ENCODE measurements around the gene ASXL2. TPM values are rescaled to one million over a fixed set of nuclear protein-coding genes. Genes with fewer than 3 reads are reported as not detected.
"Not testable (repeated sequence)": the region's sequence is repeated elsewhere in the genome, so short reads cannot be mapped to it uniquely, and the experiment has no call there.

Gene ASXL2
- total RNA-seq, 1 donor from 2014 or later: 21.4 TPM

- no peak for ATAC-seq
Measured at GRCh38 chr2:25887624-25888242, 9.4 kb upstream of the ASXL2 start.

DNA sequence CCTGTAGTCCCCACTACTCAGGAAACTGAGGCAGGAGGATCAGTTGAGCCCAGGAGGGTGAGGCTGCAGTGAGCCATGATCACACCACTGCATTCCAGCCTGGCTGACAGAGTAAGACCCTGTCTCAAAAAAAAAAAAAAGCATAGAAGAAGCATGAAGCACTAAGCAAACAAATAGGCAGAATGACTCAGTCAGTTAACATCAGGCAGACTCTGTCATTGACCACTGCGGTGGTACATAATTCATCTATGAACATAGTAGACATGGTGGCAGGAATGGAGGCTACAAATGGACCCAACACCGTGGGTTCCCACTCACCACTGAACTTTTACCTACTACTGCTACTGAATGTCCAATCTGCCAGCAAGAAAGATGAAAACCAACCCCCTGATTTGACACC lies 7.6 kb upstream of the ASXL2 start:
- no peak for ATAC-seq

GRCh38 chr2:25881764-25882163 lies 3.5 kb upstream of the ASXL2 start:
- ATAC-seq: no peak

GRCh38 chr2:25879133-25879730 lies 945 bp upstream of the ASXL2 start:
- no peak for ATAC-seq

DNA sequence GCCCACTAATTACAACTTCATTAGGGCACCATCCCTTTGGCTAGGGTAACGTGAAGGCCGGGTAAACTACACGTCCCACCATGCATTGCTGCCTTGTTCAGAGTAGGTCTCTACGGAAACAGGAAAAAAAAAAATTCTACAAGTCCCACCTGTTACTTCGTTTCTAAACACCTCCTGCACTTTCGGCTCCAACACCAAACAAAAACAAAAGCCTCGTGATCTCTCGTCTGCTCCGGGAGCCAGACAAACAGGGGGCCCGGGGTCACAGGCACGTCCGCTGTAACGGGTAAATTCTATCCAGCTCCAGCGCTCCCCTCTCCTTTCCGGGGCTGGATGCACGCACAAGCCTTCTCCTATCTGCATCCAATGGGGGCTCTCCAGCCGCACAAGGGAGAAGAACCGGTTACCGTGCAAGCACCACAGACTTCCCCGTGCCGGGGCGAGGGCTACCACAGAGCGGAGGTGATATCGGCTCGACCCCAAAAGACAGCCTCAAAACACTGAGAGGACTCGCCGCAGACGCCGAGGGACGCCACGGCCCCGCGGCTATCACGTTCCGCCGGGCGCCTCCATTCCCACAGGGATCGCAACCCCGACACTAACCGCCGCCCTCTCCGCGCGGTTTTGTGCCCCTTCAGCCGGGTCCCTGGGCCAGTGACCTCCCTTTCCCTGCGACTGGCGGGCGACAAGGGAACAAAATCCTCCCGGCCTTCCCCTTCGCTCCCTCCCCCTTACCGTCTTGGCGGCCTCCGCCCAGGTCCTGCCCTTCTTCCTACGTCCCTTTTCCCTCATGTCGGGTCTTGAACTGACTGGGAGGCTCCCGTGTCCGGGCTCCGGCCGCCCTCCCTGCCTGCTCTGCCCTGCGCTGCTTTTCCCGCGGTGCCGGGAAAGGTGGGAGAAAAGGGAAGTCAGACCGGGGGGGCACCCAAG lies 591 bp downstream of the ASXL2 start:
- peak; percentile 55 for ATAC-seq

- no peak for ATAC-seq
Measured at GRCh38 chr2:25872134-25872533, 6.2 kb downstream of the ASXL2 start.

- ATAC-seq: no peak
Measured at GRCh38 chr2:25867396-25868003, 10.8 kb downstream of the ASXL2 start.

- ATAC-seq: no peak
Measured at GRCh38 chr2:25856377-25856776, 21.9 kb downstream of the ASXL2 start.

- no peak for ATAC-seq
Measured at GRCh38 chr2:25855065-25855464, 23.2 kb downstream of the ASXL2 start.

DNA sequence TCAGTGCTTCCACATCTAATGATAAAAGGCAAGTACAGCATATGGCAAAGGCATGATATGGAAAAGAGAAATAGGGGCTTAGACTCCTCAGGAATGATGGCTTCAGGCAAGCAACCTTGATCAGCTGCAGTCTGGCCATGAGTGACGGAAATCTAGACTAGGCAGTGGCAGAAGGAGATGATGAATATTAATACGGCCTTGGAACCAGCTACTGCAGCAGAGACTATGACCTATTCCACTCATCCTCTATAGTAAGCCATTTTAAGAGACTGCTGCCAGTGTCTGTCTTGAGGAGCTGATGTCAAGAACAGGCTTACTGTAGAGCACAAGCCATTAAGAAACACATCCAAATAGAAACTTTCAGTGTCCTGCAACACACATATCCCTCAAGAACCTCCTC lies 23.7 kb downstream of the ASXL2 start:
- no peak for ATAC-seq

GRCh38 chr2:25853038-25853638 lies 25.1 kb downstream of the ASXL2 start:
- no peak for ATAC-seq

DNA sequence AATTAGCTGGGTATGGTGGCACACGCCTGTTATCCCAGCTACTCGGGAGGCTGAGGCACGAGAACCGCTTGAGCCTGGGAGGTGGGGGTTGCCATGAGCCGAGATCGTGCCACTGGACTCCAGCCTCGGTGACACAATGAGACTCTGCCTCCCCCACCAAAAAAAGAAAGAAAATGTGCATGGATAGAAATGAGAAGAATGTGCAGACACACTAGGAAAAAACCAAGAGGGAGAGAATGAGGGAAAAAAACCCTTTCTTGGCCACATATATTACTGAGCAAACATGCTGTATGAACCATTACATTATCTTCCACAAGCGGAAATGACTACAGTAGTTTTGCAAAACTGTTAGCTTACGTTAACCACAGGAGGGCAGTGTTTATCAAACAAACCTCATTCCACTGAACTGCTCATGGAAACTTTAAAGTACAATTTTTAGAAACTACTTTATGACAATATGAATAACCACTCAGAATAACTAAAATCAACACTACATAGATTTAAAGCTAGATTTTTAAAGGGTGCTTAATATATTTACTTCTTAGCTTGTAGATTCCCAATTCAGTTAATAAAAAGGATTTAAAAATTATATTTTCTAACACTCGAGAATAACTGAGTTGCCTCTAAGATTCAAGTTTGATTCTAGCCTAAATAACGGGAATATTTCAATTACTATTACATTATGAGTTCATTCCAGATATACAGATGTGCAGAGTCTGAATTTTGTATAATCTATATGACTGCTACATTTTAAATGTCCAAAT lies 26.4 kb downstream of the ASXL2 start:
- ATAC-seq: peak; percentile 88

DNA sequence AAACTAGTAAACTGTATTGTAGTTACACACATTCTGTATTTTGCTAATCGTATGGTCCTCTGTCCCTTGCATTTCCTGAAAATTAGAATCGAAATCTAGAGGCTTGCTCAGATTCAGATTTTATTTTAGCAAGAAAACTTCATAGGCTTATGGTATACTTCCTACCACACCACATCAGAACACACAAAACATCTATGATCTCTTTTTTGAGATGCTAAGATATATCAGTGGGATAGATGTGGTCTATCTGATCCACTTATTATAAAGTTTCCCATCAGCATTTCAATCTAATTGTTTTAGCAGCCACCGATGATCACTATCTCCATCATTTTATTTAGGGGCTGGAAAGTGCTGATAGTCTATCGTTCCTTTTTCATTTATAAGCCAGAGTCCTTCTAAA lies 27.9 kb downstream of the ASXL2 start:
- ATAC-seq: not testable (repeated sequence)

- not testable (repeated sequence) for ATAC-seq
Measured at GRCh38 chr2:25849350-25849749, 28.9 kb downstream of the ASXL2 start.

DNA sequence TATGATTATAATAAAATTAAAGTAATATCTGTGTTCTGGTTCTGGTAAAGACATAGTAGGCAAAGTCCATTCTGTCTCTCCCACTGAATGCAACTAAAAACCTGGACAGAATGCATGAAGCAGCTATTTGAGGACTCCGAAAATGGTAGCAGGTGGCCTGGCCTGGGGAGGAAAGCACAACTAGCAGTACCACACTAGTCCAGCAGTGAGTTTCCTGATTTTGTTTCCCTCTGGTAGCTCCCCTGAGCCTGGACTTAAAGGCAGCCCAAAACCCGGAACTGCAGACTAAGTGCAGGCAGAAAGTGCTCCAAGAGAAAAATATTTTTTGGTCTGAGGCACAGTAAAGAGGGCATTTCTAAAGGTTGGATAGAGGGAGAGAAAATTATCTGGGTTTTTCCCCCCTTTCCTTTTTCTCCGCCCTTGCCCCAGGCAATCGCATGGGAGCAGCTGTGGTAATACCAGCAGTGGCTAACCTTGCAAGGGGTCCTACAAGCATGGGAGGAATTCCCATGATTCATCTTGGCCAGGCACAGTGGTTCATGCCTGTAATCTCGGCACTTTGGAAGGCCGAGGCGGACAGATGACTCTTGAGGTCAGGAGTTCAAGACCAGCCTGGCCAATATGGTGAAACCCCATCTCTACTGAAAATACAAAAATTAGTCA lies 32.3 kb downstream of the ASXL2 start:
- no peak for ATAC-seq

GRCh38 chr2:25844089-25844488 lies 34.2 kb downstream of the ASXL2 start:
- no peak for ATAC-seq

DNA sequence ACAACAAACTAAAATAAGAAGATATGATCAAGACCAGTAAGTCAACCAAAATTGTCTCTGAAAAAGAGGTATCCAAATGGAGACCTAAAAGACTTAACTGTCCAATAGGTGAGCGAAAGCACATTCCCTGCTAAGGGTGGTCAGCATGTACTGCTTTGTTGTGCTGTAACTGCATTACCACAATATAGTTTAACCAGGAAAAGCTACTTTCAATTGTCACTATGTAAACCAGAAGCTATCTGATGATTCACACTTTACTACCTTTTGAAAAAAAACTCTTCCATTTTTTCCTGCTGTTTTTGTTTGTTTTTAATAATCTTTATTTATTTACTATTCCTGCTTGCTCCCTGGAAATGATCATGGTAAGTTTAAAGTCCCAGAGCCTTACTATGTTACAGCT lies 36.1 kb downstream of the ASXL2 start:
- no peak for ATAC-seq

GRCh38 chr2:25838152-25838756 lies 40.0 kb downstream of the ASXL2 start:
- ATAC-seq: no peak

DNA sequence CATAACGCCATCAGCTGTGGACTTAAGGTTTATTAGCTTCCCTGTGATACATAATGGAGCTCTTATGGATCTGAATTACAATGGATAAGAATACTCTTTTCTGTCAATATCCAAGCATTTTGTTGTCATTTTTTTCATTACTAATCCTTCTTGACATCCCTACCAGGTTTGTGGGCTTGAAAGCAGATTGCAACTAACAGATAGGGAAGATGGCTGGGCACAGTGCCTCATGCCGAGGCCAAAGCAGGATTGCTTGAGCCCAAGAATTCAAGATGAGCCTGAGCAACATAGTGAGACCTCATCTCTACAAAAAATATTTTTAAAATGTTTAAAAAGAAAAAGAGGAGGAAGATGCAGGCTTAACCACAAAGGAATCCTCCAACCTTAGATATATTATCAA lies 42.4 kb downstream of the ASXL2 start:
- ATAC-seq: no peak

- no peak for ATAC-seq
Measured at GRCh38 chr2:25833566-25833965, 44.7 kb downstream of the ASXL2 start.

- ATAC-seq: no peak
Measured at GRCh38 chr2:25832897-25833296, 45.4 kb downstream of the ASXL2 start.

All from esophagus mucosa (tissue), 1 donor.